LNCAP (cell line): ENCODE results near the gene MYO9A.

Source experiments
- TF ChIP-seq, protein P1 (sequence below): fragments of 450-650 bp; IDR thresholded peaks from 2 replicates; pipeline ENCODE4 v1.5.1; 2017; ENCODE audit warnings: mild to moderate bottlenecking

The MYO9A gene

DNA sequence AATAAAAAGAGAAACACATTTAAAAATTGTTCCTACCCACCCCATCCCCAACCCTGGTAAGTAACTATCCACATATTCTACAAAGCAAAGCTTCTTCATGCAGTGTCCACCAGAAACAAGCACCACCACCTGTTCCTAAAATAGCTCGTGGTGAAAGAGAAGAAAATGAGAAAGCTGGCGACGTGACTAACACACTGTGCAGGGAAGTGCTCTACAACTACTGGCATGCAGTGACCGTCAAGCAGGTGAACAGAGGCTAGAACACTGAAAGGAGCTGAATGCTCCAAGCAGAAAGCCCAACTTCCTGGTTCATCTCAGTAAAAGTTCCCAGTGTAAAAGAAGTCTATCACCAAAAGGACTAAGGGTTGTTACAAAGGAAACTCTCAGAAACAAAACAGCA lies 226.9 kb downstream of the MYO9A start:
- TF ChIP-seq, protein P1, sequence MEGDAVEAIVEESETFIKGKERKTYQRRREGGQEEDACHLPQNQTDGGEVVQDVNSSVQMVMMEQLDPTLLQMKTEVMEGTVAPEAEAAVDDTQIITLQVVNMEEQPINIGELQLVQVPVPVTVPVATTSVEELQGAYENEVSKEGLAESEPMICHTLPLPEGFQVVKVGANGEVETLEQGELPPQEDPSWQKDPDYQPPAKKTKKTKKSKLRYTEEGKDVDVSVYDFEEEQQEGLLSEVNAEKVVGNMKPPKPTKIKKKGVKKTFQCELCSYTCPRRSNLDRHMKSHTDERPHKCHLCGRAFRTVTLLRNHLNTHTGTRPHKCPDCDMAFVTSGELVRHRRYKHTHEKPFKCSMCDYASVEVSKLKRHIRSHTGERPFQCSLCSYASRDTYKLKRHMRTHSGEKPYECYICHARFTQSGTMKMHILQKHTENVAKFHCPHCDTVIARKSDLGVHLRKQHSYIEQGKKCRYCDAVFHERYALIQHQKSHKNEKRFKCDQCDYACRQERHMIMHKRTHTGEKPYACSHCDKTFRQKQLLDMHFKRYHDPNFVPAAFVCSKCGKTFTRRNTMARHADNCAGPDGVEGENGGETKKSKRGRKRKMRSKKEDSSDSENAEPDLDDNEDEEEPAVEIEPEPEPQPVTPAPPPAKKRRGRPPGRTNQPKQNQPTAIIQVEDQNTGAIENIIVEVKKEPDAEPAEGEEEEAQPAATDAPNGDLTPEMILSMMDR, result no peak

DNA sequence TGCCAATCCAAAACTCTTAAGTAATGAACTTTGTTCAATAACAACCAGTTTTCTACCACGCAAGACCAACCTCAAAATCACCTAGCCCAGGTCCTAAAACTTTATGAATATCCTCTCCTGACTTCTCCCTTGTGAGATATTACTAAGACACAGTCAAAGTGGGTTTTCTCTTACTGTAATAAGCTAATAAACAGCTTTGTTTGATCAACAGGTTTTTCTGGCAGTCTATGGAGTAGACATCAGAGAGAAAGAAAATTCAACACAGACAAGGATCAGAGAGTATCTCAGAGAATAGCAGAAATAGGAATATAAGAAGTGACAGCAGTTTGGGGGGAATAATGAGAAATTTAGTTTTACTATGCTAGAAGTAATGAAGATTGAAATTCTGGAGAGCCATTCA lies 228.0 kb downstream of the MYO9A start:
- TF ChIP-seq, protein P1, result no peak

DNA sequence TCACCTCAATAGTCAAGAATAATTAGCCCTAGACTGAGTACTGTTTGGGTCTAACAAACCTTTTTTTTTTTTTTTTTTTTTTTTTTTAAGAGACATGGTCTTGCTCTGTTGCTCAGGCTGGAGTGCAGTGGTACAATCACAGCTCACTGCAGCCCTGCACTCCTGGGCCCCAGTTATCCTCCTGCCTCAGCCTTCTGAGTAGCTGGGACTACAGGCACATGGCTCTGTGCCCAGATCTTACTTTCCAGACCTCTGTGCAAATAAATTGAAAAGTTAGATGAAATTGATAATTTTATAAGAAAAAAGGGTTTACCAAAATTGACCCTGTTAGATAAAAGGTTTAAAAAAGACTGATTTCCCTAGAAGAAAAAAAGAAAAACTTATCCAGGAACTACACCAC lies 228.6 kb downstream of the MYO9A start:
- TF ChIP-seq, protein P1, result no peak

DNA sequence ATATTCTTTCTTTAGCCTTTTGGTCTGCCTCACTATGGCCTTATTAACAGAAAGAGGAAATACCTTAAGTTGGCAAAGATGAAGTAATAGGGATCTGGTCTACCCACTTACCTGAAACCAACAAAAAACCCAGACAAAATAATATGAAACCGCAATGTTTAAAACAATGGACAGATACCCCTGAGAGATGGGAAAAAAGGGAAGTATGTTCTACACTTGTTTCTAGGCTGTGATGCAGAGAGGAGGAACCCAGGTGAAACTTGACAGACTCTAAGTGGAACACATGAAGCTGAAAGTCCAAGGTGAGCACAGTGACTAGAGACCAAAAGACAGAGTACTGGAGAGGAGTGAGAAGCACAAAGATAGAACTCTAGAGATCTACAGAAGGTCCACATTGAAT lies 229.2 kb downstream of the MYO9A start:
- TF ChIP-seq, protein P1, result no peak

DNA sequence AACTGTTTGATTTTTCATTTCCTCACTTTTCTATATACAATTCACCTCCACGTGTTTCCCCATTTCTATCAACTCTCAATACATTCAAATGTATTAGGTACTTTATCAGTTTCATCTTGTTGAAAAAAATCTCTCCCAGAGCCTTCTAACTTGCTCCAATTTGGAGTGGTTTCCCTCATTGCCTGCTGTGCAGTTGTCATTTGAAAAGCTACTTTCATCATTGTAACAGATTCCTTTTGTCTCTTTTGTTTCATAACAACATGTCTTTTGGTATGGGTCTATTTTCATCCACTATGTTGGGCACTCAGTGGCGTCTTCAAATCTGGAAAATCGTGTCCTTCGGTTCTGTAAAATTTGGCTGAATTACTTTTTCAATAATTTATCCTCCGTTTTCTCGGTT lies 232.6 kb downstream of the MYO9A start:
- TF ChIP-seq, protein P1, result no peak

DNA sequence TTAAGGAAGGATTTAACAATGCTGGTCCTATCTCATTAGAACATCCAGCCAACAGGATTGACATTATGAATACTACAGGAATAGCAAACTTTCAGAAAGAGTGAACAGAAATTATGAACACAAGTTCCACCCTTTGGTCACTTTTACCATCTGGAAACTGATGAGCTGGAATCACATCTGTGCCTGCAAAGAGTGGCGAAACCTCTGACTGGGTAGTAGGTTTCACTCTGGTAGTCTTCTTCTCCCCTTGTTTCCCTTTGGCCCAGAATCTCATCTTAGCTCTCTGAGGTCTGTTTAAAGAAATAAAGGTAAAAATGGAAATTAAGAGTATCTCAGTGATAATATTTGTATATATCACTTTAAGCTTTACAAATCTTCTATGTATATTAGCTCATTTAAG lies 234.5 kb downstream of the MYO9A start:
- TF ChIP-seq, protein P1, result no peak

DNA sequence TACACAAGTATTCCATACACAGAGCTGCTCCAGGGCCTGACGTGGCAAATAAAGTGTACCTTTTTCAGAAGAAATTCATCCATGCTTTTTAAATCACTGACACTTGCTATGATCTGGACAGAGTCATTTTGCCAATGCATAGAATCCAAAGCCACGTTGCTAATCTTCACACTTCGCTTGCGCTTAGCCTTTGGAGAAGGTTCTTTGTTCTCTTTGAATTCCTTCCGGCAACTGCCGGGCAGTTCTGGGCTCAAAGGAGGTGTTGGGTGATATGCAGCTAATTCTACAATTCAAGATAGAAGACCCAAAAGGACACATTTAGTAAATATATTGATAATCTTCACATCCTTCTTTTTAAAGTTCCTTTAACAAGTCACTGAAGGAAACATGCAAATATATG lies 237.7 kb downstream of the MYO9A start:
- TF ChIP-seq, protein P1, result no peak

DNA sequence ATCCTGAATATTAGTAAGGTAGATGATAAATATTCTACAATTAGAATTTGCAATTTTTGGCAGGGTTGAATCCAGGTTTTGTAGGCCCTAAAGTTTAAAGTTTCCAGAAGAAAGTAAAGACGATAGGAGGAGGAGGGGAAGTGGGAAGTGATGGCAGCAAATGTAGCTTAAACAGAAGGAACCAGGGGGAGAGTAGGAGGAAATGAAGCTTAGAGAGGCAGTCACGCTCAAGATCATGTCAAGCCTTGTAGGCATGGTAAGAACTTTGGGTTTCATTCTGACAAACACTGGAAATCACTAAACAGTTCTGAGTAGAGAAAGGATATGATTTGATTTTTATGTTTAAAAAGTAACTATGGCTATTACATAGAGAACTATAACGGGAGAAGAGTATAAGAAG lies 243.7 kb downstream of the MYO9A start:
- TF ChIP-seq, protein P1, result no peak
